HFF-Myc (cell line): ENCODE measurements around the gene SAPCD2.

Experiments used
- DNase-seq: peaks from one replicate; pipeline ENCODE4 v3.0.0-alpha.2; 2011; ENCODE audit warnings: low read depth; ENCODE audit errors: extremely low read depth
- H3K4me3 ChIP-seq: replicated peaks from 2 replicates; pipeline ENCODE4 v1.5.1; 2011; ENCODE audit warnings: low read depth, mild to moderate bottlenecking, control low read depth, low read length
- CTCF ChIP-seq: IDR thresholded peaks from 2 replicates; pipeline ENCODE4 v1.5.1; 2012; ENCODE audit warnings: mild to moderate bottlenecking, low read depth, low read length, control low read depth; ENCODE audit errors: missing control alignments

The SAPCD2 gene

GRCh38 chr9:137049544-137050449, 20.6 kb downstream of the SAPCD2 start:
- DNase-seq = no peak
- no peak overlapping the region for H3K4me3 ChIP-seq
- peak; percentile 58 for TF ChIP-seq CTCF

- TF ChIP-seq CTCF = no peak
- DNase-seq = no peak
- no peak overlapping the region for H3K4me3 ChIP-seq
Measured at GRCh38 chr9:137048655-137049543, 21.5 kb downstream of the SAPCD2 start.

- DNase-seq = peak; percentile 49
- peak; percentile 88 for TF ChIP-seq CTCF
- H3K4me3 ChIP-seq = peak within 1 kb of the TSS; percentile 74
Measured at GRCh38 chr9:137046088-137046787, 24.1 kb downstream of the SAPCD2 start, which contains the start of gene NPDC1. Gene NPDC1 (minus strand): TSS chr9:137046177. CDS start chr9:137045989, 188 bp downstream.

GRCh38 chr9:137045294-137046087, 24.9 kb downstream of the SAPCD2 start:
- no peak for TF ChIP-seq CTCF
- H3K4me3 ChIP-seq = peak overlapping the region; percentile 74
- DNase-seq = no peak

- DNase-seq = no peak
- peak overlapping the region; percentile 74 for H3K4me3 ChIP-seq
- TF ChIP-seq CTCF = no peak
Measured at GRCh38 chr9:137044502-137045177, 25.7 kb downstream of the SAPCD2 start.
